Peyer's patch (tissue), 4 donors: ENCODE results near the gene SGPP2. TPM values are rescaled to one million over a fixed set of nuclear protein-coding genes. Genes with fewer than 3 reads are reported as not detected.
"Not testable (repeated sequence)": the region's sequence is repeated elsewhere in the genome, so short reads cannot be mapped to it uniquely, and the experiment has no call there.

ENCODE experiments used
- DNase-seq, 3 donors: peaks; one replicate each; pipeline ENCODE4 v3.0.0-alpha.2; 2017 to 2019
- H3K27ac ChIP-seq, 4 donors: fragments of 200-600 bp; sonication (generic); one replicate each; pipeline ENCODE4 v1.5.1; 2016 to 2019
- H3K27me3 ChIP-seq, 2 donors: fragments of 200-600 bp; sonication (generic); one replicate each; pipeline ENCODE4 v1.5.1; 2019
- H3K36me3 ChIP-seq, 3 donors: fragments of 200-600 bp; sonication (generic); one replicate each; pipeline ENCODE4 v1.5.1; 2016 to 2019
- H3K4me1 ChIP-seq, 4 donors: fragments of 200-600 bp; sonication (generic); one replicate each; pipeline ENCODE4 v1.5.1; 2016 to 2019
- H3K4me3 ChIP-seq, 4 donors: fragments of 200-600 bp; sonication (generic); 1 replicate in 3 of 4; 2 replicates in 1 of 4; pipeline ENCODE4 v1.5.1; 2016 to 2019; ENCODE audit warnings: mild to moderate bottlenecking in 1 of 4
- H3K9me3 ChIP-seq, 4 donors: fragments of 200-600 bp; sonication (generic); one replicate each; pipeline ENCODE4 v1.5.1; 2016 to 2019; ENCODE audit warnings: mild to moderate bottlenecking in 1 of 4
- POLR2A ChIP-seq, 2 donors: fragments of 450-650 bp; IDR thresholded peaks; one replicate each; pipeline ENCODE4 v1.5.1; 2017; ENCODE audit warnings: antibody characterized with exemption in 2 of 2, mild to moderate bottlenecking in 2 of 2, moderate library complexity in 2 of 2
- total RNA-seq, 4 donors: library from RNA; depleted of rRNA; stranded (reverse); fragments of >200 nt; gene quantifications; one replicate each; pipeline ENCODE4 v1.1.0, GENCODE V29; 2016
- TF ChIP-seq, protein P1 (sequence below), 6 experiments: fragments of 450-650 bp in 4 of 6; fragments of 200-600 bp in 2 of 6; sonication (generic) in 1 of 6; IDR thresholded peaks; one replicate each; pipeline ENCODE4 v1.5.1; 2017 to 2019; ENCODE audit warnings: antibody characterized with exemption in 6 of 6, mild to moderate bottlenecking in 3 of 6, moderate library complexity in 1 of 6

Gene SGPP2
- total RNA-seq, 4 donors from 2014 or later, result 10.7 to 50.3 (median 46.9) TPM

GRCh38 chr2:222410534-222410933 lies 13.8 kb upstream of the SGPP2 start:
- Histone ChIP-seq H3K36me3 (no peaks in the 10 kb centered on the region), H3K9me3 (peaks cover 0 to 7% (median 0%) of the 10 kb centered on the region in 4 donors), H3K4me1 (no peaks in the 10 kb centered on the region), H3K27me3 (no peaks in the 10 kb centered on the region), H3K4me3 (no peak overlapping the region), H3K27ac (no peak overlapping the region)
- no peak for TF ChIP-seq POLR2A (IDR thresholded peaks at IDR 0.05)
- TF ChIP-seq, protein P1, sequence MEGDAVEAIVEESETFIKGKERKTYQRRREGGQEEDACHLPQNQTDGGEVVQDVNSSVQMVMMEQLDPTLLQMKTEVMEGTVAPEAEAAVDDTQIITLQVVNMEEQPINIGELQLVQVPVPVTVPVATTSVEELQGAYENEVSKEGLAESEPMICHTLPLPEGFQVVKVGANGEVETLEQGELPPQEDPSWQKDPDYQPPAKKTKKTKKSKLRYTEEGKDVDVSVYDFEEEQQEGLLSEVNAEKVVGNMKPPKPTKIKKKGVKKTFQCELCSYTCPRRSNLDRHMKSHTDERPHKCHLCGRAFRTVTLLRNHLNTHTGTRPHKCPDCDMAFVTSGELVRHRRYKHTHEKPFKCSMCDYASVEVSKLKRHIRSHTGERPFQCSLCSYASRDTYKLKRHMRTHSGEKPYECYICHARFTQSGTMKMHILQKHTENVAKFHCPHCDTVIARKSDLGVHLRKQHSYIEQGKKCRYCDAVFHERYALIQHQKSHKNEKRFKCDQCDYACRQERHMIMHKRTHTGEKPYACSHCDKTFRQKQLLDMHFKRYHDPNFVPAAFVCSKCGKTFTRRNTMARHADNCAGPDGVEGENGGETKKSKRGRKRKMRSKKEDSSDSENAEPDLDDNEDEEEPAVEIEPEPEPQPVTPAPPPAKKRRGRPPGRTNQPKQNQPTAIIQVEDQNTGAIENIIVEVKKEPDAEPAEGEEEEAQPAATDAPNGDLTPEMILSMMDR (IDR thresholded peaks at IDR 0.05), result no peak
- DNase-seq, result no peak

DNA sequence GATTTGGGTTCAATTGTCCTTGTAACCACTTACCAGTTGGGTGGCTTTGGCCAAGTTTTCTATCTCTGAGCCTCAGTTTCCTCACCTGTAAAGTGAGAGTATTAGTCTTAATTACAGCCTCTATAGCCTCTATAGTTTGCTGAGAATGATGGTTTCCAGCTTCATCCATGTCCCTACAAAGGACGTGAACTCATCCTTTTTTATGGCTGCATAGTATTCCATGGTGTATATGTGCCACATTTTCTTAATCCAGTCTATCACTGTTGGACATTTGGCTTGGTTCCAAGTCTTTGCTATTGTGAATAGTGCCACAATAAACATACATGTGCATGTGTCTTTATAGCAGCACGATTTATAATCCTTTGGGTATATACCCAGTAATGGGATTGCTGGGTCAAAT lies 12.0 kb upstream of the SGPP2 start:
- H3K9me3 ChIP-seq, DNase-seq, H3K36me3 ChIP-seq, H3K27me3 ChIP-seq, H3K4me1 ChIP-seq, H3K4me3 ChIP-seq, H3K27ac ChIP-seq: not testable (repeated sequence)

- no peak for DNase-seq
- H3K36me3 ChIP-seq, result no peaks in the 10 kb centered on the region
- H3K27me3 ChIP-seq, result no peaks in the 10 kb centered on the region
- no peaks in the 10 kb centered on the region for H3K4me1 ChIP-seq
- peaks cover 0 to 7% (median 0%) of the 10 kb centered on the region in 4 donors for H3K9me3 ChIP-seq
- H3K27ac ChIP-seq, result no peak overlapping the region
- no peak for TF ChIP-seq POLR2A (IDR thresholded peaks at IDR 0.05)
- TF ChIP-seq, protein P1 (IDR thresholded peaks at IDR 0.05), result no peak
- no peak overlapping the region for H3K4me3 ChIP-seq
These were observed 10.9 kb upstream of the SGPP2 start for GRCh38 chr2:222413295-222413911.

GRCh38 chr2:222418739-222419138 lies 5.6 kb upstream of the SGPP2 start:
- no peaks in the 10 kb centered on the region for H3K4me1 ChIP-seq
- H3K27ac ChIP-seq, result no peak overlapping the region
- no peak for DNase-seq
- H3K9me3 ChIP-seq, result peaks cover 0 to under 1% (median 0%) of the 10 kb centered on the region in 4 donors
- no peak overlapping the region for H3K4me3 ChIP-seq
- no peak for TF ChIP-seq POLR2A (IDR thresholded peaks at IDR 0.05)
- TF ChIP-seq, protein P1 (IDR thresholded peaks at IDR 0.05), result no peak
- H3K36me3 ChIP-seq, result no peaks in the 10 kb centered on the region
- no peaks in the 10 kb centered on the region for H3K27me3 ChIP-seq

DNA sequence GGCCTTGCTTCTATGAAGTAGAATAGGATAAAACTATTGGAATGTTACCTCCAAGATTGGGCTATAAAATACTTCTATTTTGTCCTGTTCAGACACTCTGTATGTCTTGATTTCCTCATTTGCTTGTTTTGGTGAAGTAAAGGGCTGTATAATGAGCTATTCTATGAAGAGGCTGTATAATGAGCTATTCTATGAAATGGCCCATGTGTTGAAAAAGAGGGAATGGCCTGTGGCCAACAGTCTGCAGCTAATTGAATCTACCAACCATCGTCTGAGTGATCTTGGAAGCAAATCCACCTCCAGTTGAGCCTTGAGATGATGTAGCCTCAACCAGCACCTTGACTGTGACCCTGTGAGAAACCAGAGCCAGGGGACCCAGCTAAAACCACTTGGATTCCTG lies 3.8 kb upstream of the SGPP2 start:
- no peaks in the 10 kb centered on the region for H3K9me3 ChIP-seq
- no peak overlapping the region for H3K27ac ChIP-seq
- no peaks in the 10 kb centered on the region for H3K36me3 ChIP-seq

DNA sequence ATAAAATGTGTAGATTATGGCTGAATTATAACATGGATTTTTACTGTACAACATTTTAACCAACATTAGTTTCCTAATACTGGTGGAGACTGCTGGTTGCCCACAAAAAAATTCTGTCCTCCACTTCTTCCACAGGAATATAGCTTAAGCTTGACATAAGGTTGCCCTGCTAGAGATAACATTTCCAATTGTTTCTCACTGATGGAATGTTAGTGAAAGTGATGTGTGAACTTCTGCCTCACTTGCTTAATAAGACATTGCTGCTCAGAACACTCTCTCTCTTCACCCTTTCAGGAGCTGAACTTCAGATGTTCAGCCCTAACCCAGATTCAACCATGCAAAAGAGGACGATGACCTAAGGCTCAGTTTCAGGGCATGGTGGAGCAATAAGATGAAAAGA lies 2.7 kb upstream of the SGPP2 start:
- Histone ChIP-seq H3K36me3 (no peaks in the 10 kb centered on the region), H3K4me1 (no peaks in the 10 kb centered on the region), H3K27ac (no peak overlapping the region), H3K27me3 (no peaks in the 10 kb centered on the region), H3K4me3 (no peak overlapping the region), H3K9me3 (no peaks in the 10 kb centered on the region)
- DNase-seq, result no peak
- TF ChIP-seq, protein P1 (IDR thresholded peaks at IDR 0.05), result no peak
- no peak for TF ChIP-seq POLR2A (IDR thresholded peaks at IDR 0.05)

More for the DNA sequence above, 3.8 kb upstream of the SGPP2 start:
- no peak for DNase-seq
- no peaks in the 10 kb centered on the region for H3K27me3 ChIP-seq
- no peaks in the 10 kb centered on the region for H3K4me1 ChIP-seq
- H3K4me3 ChIP-seq, result no peak overlapping the region
- TF ChIP-seq, protein P1 (IDR thresholded peaks at IDR 0.05), result no peak
- no peak for TF ChIP-seq POLR2A (IDR thresholded peaks at IDR 0.05)
